SK-N-MC (cell line): ENCODE results near the gene ZNF808.

Experiments used
- EZH2 ChIP-seq: fragments of 200-600 bp; sonication (generic); IDR thresholded peaks from one replicate; pipeline ENCODE4 v1.6.1; 2017; ENCODE audit warnings: antibody characterized with exemption
- FOXP2 ChIP-seq: optimal IDR thresholded peaks from 2 replicates; pipeline ENCODE3; 2011; ENCODE audit warnings: mild to moderate bottlenecking, moderate library complexity; ENCODE audit not compliant: insufficient read depth; ENCODE audit errors: extremely low read length, control extremely low read depth
- POLR2AphosphoS5 ChIP-seq: IDR thresholded peaks from 2 replicates; pipeline ENCODE4 v1.6.1; 2012; ENCODE audit warnings: mild to moderate bottlenecking, low read depth, low read length, borderline replicate concordance

DNA sequence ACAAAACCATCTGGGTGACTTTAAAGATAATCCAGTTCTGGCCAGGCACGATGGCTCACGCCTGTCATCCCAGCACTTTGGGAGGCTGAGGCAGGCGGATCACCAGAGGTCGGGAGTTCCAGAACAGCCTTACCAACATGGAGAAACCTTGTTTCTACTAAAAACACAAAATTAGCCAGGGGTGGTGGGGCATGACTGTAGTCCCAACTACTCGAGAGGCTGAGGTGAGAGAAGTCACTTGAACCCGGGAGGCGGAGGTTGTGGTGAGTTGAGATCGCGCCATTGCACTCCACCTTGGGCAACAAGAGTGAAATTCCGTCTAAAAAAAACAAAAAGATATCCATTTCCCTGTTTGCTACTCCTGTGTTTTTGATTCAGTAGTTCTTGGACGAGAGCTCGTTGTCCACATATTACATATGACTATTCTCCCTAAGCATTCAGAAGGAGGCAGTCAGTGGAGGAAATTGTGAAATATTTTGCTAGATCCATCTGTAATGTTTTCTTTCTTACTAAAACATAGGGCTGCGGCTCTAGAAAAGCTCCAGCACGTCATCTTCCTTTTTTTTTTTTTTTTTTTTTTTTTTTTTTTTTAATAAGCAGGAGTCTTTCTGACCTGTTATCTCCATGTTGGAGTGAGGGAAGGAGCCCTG, 76.2 kb downstream of the ZNF808 start:
- TF ChIP-seq EZH2 (no peak), POLR2AphosphoS5 (no peak), FOXP2 (no peak)
